NCI-H748 (cell line): ENCODE results near the gene PTPRN2.
"Not testable (repeated sequence)": the region's sequence is repeated elsewhere in the genome, so short reads cannot be mapped to it uniquely, and the experiment has no call there.

ENCODE experiments used
- DNase-seq: peaks from one replicate; lab custom pipeline; 2025; ENCODE audit not compliant: unreplicated experiment; lab: John Stamatoyannopoulos, UW

PTPRN2 gene

GRCh38 chr7:158357106-158357897, 230.3 kb downstream of the PTPRN2 start:
- DNase-seq = no peak

DNA sequence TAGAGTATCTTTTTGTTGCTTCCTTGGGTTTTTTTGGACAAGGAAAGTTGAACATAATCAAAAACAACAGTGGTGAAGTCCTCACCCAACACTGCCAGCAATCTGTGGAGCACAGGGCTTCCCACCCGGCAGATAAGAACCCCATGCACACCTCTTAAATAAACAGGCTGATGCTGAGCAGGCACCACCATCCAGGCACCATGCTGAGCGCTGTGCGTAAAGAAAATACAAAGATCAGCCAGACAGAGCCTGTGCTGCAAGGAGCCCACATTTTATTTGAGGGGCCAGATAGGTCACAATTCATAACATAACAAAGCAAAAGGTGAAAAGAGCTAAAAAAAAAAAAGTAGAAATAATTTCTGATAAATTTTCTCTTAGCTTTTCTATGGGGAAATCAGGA, 231.2 kb downstream of the PTPRN2 start:
- peak; percentile 19 for DNase-seq

- peak; percentile 46 for DNase-seq
Measured at GRCh38 chr7:158355456-158356065, 232.1 kb downstream of the PTPRN2 start.

DNA sequence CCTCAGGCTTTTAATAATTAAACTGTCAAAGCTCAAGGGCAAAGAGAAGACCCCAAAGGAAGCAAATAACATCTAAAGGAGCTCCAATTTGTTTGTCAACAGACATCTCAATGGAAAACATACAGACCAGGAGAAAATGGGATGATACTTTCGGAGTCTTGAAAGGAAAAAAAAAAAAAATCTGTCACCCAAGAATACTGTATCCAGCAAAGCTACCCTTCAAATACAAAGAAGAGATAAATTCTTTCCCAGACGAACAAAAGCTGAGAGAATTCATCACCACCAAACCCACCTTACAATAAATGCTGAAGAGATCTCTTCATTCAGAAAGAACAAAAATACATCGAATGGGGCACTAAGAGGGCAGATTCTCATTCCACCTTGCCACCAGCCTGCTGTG, 232.8 kb downstream of the PTPRN2 start:
- no peak for DNase-seq

DNA sequence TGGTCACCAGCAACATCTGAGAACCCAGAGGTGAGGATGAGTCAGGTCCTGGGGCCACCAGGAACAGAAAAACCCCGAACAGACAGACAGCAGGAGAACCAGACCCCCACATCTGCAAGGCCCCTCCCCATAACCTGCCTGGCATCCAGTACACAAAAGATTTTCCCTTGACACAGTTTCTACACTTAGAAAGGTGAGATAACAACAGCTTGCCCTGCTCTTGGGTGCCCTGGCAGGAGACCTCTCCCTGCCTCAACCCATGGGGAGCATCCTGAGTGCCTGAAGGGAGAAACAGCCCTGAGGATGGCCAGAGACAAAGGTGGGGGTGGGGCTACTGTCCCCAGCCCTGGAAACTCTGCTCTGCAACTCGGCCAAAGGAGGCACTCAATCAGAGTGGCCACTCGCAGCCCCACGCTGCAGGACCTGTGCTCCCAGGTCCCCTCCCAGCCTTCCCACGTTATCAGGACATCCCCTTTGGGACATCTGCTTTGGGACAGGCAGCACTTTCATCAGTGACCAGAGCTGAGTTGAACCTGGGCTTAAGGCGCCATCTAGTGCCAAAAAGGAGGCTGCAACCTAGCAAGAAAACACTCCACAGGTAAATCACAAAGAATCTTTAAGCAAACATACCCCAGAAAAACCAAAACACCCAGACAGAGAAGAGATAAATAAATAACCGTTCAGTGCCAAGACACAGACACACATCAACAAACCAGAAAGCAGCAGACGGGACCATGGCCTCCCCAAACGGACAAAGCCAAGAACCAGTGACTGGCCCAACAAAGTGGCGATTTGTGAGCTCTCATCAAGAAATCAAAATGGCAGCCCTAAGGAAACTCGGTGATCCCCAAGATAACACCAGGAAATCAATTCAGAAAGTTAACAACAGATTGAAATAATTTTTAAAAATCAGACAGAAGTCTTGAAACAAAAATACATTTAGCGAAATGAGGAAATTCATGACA, 233.7 kb downstream of the PTPRN2 start:
- peak; percentile 57 for DNase-seq

DNA sequence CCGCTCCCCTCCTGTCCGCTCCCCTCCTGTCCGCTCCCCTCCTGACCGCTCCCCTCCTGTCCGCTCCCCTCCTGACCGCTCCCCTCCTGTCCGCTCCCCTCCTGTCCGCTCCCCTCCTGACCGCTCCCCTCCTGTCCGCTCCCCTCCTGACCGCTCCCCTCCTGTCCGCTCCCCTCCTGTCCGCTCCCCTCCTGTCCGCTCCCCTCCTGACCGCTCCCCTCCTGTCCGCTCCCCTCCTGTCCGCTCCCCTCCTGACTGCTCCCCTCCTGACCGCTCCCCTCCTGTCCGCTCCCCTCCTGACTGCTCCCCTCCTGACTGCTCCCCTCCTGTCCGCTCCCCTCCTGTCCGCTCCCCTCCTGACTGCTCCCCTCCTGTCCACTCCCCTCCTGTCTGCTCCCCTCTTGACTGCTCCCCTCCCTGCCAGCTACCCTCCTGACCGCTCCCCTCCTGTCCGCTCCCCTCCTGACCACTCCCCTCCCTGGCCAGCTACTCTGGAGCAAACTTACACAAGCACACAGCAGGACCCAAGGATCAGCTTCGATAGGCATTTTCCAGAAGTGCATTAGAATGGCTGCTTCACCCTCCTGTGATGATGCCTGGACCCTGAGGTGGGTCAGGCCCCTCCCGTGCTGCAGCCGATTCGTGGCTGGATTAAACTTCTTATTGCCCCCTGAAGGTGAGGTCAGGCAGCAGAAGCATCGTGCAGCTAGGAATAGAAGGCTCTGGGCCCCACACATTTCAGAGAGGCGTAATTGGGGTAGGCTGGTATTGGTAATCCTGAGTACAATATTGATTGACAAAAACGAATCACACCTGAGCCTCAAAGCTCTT, 235.5 kb downstream of the PTPRN2 start:
- DNase-seq = not testable (repeated sequence)

DNA sequence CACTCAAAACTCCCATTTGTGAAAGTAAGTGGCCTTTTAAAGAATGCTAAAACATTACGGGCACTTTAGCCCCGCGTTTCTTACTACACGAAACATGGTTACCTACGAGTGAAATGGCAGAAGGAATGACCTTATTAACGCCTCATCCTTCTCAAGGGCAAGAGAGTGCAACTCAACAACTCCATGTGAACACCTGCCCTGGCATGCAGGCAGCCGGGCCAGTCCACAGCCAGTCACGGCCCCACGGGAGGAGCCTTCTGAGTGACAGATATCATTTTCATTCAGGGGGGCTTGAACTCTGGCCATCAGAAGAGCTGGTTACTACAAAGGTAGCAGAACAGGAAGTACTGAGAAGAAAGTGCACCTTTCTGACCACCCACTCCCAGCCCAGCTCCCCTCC, 236.1 kb downstream of the PTPRN2 start:
- no peak for DNase-seq

GRCh38 chr7:158351051-158351450, 236.6 kb downstream of the PTPRN2 start:
- DNase-seq = no peak

GRCh38 chr7:158350166-158350900, 237.3 kb downstream of the PTPRN2 start:
- no peak for DNase-seq

- no peak for DNase-seq
Measured at GRCh38 chr7:158348446-158348845, 239.2 kb downstream of the PTPRN2 start.

- not testable (repeated sequence) for DNase-seq
Measured at GRCh38 chr7:158348039-158348438, 239.6 kb downstream of the PTPRN2 start.

GRCh38 chr7:158345731-158346130, 241.9 kb downstream of the PTPRN2 start:
- no peak for DNase-seq

DNA sequence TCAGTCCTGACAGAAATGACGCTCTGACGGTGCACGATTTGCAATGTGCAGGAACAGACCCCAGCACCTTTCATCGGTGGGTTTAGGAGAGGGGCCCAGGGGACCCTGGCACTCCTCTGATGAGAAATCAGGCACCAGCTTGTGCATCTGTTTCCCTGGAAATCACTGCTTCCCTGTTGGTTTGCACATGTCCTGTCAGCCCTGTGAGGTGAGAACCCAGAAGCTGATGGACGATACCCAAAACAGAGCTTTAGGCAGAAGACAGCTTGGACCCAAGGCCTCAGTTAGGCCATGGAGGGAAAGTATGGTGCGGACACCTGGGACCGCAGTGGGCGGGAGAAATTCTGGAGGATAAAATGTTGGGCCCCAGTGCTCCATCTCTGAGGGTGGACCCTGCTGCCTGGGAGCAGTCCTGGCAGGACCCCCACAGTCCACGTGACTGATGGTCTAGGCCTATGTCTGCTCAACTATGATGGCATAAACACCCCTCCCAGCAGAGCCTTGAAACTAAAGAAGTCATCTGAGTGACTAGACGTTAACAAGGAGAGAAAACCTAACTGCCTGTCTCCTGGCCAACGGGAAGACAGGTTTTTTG, 242.8 kb downstream of the PTPRN2 start:
- DNase-seq = no peak

DNA sequence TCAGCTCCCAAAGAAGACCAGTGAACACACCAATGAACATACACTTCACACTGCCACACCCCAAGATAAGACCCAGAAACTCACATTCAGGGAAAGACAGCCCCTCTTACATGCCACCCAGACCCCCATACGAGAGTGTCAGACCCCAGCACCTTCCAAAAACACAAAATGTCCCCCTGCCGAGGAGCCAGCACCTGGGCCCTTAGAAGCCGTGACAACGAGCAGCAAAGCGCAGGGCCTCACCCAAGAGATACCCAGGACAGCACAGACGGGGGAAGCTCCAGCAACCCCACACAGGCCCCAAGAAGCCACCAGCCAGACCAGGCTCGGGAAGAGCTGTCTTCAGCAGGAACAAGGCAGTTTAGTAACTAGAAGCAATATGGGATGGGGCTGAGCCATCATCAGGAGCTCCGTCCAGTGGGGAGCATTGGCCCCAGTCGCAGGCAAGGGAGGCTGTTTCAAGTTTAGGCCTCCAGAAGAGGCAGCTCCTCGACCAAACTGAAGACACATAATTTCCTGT, 243.6 kb downstream of the PTPRN2 start:
- DNase-seq = no peak

DNA sequence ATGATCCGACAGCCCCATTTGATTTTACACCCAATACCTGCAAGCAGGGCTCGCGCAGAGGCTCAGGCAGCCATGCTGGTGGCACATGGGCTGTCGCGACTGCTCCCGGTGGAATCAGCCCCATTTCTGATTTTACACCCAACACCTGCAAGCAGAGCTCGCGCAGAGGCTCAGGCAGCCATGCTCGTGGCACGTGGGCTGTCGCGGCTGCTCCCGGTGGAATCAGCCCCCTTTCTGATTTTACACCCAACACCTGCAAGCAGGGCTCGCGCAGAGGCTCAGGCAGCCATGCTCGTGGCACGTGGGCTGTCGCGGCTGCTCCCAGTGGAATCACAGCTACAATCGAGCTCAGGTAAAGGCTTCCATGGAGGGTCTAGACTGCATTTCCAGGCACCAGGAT, 244.1 kb downstream of the PTPRN2 start:
- DNase-seq = no peak

DNA sequence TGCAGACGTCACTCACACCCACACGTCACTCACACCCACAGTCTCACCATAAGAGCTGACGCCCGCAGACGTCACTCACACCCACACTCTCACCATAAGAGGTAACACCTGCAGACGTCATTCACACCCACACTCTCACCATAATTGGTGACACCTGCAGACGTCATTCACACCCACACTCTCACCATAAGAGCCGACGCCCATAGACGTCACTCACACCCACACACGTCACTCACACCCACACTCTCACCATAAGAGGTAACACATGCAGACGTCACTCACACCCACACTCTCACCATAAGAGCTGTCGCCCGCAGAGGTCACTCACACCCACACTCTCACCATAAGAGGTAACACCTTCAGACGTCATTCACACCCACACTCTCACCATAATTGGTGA, 246.5 kb downstream of the PTPRN2 start:
- not testable (repeated sequence) for DNase-seq

DNA sequence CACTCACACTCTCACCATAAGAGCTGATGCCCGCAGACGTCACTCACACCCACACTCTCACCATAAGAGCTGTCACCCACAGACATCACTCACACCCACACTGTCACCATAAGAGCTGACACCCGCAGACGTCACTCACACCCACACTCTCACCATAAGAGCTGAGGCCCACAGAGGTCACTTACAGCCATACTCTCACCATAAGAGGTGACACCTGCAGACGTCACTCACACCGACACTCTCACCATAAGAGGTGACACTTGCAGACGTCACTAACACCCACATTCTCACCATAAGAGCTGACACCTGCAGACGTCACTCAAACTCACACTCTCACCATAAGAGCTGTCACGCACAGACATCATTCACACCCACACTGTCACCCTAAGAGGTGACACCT, 250.7 kb downstream of the PTPRN2 start:
- not testable (repeated sequence) for DNase-seq

DNA sequence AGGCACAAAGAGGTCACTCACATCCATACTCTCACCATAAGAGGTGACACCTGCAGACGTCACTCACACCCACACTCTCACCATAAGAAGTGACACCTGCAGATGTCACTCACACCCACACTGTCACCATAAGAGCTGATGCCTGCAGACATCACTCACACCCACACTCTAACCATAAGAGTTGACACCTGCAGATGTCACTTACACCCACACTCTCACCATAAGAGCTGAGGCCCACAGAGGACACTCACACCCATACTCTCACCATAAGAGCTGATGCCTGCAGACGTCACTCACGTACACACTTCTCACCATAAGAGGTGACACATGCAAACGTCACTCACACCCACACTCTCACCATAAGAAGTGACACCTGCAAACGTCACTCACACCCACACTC, 255.1 kb downstream of the PTPRN2 start:
- not testable (repeated sequence) for DNase-seq

DNA sequence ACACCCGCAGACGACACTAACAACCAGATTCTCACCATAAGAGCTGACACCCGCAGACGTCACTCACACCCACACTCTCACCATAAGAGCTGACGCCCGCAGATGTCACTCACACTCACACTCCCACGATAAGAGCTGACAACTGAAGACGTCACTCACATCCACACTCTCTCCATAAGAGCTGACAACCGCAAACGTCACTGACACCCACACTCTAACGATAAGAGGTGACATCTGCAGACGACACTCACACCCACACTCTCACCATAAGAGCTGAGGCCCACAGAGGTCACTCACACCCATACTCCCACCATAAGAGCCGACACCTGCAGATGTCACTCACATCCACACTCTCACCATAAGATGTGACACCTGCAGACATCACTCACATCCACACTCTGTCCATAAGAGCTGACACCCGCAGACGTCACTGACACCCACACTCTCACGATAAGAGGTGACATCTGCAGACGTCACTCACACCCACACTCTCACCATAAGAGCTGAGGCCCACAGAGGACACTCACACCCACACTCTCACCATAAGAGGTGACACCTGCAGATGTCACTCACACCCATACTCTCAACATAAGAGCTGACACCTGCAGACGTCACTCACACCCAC, 255.7 kb downstream of the PTPRN2 start:
- not testable (repeated sequence) for DNase-seq
